ENCODE measurements around the gene WIPF2. TPM values are rescaled to one million over a fixed set of nuclear protein-coding genes. Genes with fewer than 3 reads are reported as not detected.

The WIPF2 gene
- total and polyA plus RNA-seq, 2 donors from 2014 or later, result 9.9 to 36.4 TPM

- no peak for FAIRE-seq
Observed at GRCh38 chr17:40179923-40180659, 39.0 kb upstream of the WIPF2 start.

GRCh38 chr17:40180694-40181093 is 38.4 kb upstream of the WIPF2 start:
- no peak overlapping the region for H3K27ac ChIP-seq (ENCODE audit: low read depth in 2 of 2, low read length in 2 of 2)
- DNase-seq (no peak), FAIRE-seq (no peak)
- peaks cover 0 to 5% (median 0%) of the 10 kb centered on the region in 3 donors for H3K36me3 ChIP-seq (ENCODE audit: control insufficient read depth in 2 of 3, insufficient read depth in 3 of 3, low read length in 3 of 3)
- H3K9ac ChIP-seq (ENCODE audit: low read length in 3 of 3), result no peak overlapping the region
- no peak overlapping the region for H3K4me3 ChIP-seq (ENCODE audit: low read length in 3 of 3)
- no peaks in the 10 kb centered on the region for H3K27me3 ChIP-seq (ENCODE audit: control insufficient read depth, insufficient read depth, low read length)
- intact Hi-C loops (cut with DNase I), result no loop called here
- TF ChIP-seq CTCF (IDR thresholded peaks at IDR 0.05; ENCODE audit: borderline replicate concordance, extremely low read depth, insufficient read depth), result no peak
- no peaks in the 10 kb centered on the region for H3K9me3 ChIP-seq (ENCODE audit: control insufficient read depth in 2 of 3, insufficient read depth in 1 of 3, low read length in 3 of 3)
- peaks cover 0 to 8% (median 0%) of the 10 kb centered on the region in 3 donors for H3K4me1 ChIP-seq (ENCODE audit: control insufficient read depth in 2 of 3, insufficient read depth in 2 of 3, low read depth in 1 of 3, low read length in 3 of 3)

More at GRCh38 chr17:40179923-40180659, 39.0 kb upstream of the WIPF2 start:
- no peak for TF ChIP-seq CTCF (IDR thresholded peaks at IDR 0.05; ENCODE audit: borderline replicate concordance, extremely low read depth, insufficient read depth)
- intact Hi-C loops (cut with DNase I), result no loop called here
- Histone ChIP-seq H3K27me3 (ENCODE audit: control insufficient read depth, insufficient read depth, low read length) (no peaks in the 10 kb centered on the region), H3K4me1 (ENCODE audit: control insufficient read depth in 2 of 3, insufficient read depth in 2 of 3, low read depth in 1 of 3, low read length in 3 of 3) (peaks cover 0 to 8% (median 0%) of the 10 kb centered on the region in 3 donors), H3K36me3 (ENCODE audit: control insufficient read depth in 2 of 3, insufficient read depth in 3 of 3, low read length in 3 of 3) (peaks cover 0 to 5% (median 0%) of the 10 kb centered on the region in 3 donors), H3K4me3 (ENCODE audit: low read length in 3 of 3) (no peak overlapping the region), H3K9me3 (ENCODE audit: control insufficient read depth in 2 of 3, insufficient read depth in 1 of 3, low read length in 3 of 3) (no peaks in the 10 kb centered on the region), H3K27ac (ENCODE audit: low read depth in 2 of 2, low read length in 2 of 2) (no peak overlapping the region), H3K9ac (ENCODE audit: low read length in 3 of 3) (no peak overlapping the region)
- DNase-seq, result no peak

DNA sequence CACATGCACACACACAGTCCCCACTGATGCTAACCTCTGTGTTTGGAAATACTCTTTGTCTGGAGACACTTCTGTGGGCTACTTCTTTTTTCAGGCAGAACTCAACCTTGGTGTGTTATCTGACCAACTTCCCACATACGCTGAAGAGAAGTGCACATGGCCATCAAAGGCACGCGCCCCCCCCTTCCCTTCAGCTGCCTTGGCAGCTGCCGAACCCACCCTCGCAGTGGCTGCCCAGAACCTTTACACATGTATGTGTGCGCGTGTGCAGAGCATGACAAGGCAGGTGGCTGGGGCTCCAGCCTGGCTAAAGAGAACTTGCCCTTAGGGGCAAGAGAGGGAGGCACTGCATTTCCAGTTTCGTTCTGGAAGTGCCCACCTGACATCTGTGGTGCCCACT is 37.9 kb upstream of the WIPF2 start:
- no peak for DNase-seq
- no peaks in the 10 kb centered on the region for H3K9me3 ChIP-seq (ENCODE audit: control insufficient read depth in 2 of 3, insufficient read depth in 1 of 3, low read length in 3 of 3)
- H3K27ac ChIP-seq (ENCODE audit: low read depth in 2 of 2, low read length in 2 of 2), result no peak overlapping the region
- no peak overlapping the region for H3K9ac ChIP-seq (ENCODE audit: low read length in 3 of 3)
- peaks cover 0 to 8% (median 0%) of the 10 kb centered on the region in 3 donors for H3K4me1 ChIP-seq (ENCODE audit: control insufficient read depth in 2 of 3, insufficient read depth in 2 of 3, low read depth in 1 of 3, low read length in 3 of 3)
- intact Hi-C loops (cut with DNase I), result no loop called here
- no peak for TF ChIP-seq CTCF (IDR thresholded peaks at IDR 0.05; ENCODE audit: borderline replicate concordance, extremely low read depth, insufficient read depth)
- FAIRE-seq, result no peak
- H3K4me3 ChIP-seq (ENCODE audit: low read length in 3 of 3), result no peak overlapping the region
- peaks cover 0 to under 1% (median 0%) of the 10 kb centered on the region in 3 donors for H3K36me3 ChIP-seq (ENCODE audit: control insufficient read depth in 2 of 3, insufficient read depth in 3 of 3, low read length in 3 of 3)
- no peaks in the 10 kb centered on the region for H3K27me3 ChIP-seq (ENCODE audit: control insufficient read depth, insufficient read depth, low read length)
